Measurements from ENCODE around the gene RIMBP2.
"Not testable (repeated sequence)": the region's sequence is repeated elsewhere in the genome, so short reads cannot be mapped to it uniquely, and the experiment has no call there.

RIMBP2 gene

DNA sequence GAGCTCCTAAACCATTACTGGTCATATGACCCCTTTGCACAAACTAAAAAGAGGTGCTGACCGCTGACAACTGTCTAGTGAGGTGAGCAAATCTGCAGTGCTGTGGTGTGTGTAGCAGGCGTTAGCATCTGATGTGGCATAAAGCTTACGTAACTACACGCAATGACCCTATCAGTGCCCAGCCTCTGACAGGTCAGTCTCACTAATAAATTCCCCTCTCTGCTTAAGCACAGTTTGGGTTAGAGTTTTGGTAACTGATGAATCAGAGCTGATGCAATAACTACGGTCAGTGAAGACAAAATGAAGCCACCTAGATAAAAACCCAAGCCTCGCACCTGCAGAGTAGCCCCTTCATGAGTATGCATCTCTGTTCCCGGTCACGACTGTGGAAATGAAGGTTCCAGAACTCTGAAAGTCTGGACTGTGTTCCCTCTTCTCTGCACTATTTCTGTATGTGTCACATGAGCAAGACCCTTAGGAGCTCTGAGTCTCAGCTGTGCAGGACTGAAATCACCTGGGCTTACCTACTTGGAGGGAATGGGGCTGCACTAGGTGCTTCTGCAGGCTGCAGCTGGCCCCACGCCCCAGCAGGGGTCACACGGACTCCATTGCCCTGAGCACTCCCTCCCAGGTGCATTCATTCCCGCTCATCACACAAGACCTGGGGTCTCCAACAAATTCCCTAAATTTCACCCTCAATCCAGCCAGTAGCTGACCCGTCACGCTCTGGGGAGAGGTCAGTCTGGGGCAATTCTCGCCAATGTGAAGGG, 54.4 kb downstream of the RIMBP2 start:
- DNase-seq (ENCODE audit: low spot score) (no peak), FAIRE-seq (no peak)

DNA sequence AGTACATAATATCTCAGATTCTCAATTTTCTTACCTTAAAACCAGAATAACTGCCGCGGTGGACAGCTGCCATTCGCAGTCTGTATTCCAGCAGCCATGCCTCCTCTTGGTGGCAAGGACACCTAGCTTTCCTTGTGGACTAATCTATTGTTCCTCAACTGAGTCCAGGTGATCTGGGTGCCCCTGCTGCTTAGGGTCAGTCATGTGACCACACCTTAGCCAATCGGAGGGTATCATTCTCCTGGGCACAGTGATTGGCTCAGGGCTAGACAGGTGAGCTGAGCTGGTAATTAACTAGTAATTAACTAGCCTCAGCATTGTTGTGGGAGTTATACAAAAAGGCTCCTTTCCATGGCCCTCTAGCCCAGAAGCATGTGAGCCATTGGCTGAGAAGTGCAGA, 55.0 kb downstream of the RIMBP2 start:
- FAIRE-seq = no peak
- no peak for DNase-seq (ENCODE audit: low spot score)

GRCh38 chr12:130658145-130658911, 57.8 kb downstream of the RIMBP2 start:
- no peak for FAIRE-seq

GRCh38 chr12:130656411-130656810, 59.7 kb downstream of the RIMBP2 start:
- FAIRE-seq = no peak

More at GRCh38 chr12:130658145-130658911, 57.8 kb downstream of the RIMBP2 start:
- no peak for DNase-seq (ENCODE audit: low spot score)

DNA sequence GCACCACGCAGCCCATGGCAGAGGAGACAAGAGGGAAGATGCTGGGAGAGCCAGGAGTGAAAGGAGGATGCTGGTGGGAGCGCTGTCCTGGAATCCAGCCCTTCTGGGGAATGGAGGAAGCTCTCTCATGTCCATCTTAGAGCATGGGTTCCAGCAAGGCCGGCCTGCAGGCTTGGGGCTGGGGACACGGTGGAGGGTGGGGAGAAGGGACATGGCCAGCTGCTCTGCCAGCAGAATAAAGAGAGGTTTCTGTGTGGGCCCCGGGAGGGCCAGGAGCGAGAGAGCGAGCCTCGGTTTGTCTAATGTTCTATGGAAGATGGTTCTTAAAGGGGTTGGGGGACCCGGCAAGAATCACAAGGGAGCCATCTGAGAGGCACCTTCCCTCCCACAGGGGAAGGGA, 60.2 kb downstream of the RIMBP2 start:
- no peak for DNase-seq (ENCODE audit: low spot score)
- FAIRE-seq = no peak

More at GRCh38 chr12:130656411-130656810, 59.7 kb downstream of the RIMBP2 start:
- no peak for DNase-seq (ENCODE audit: low spot score)

GRCh38 chr12:130655010-130655409, 61.1 kb downstream of the RIMBP2 start:
- FAIRE-seq = no peak
- no peak for DNase-seq (ENCODE audit: low spot score)

DNA sequence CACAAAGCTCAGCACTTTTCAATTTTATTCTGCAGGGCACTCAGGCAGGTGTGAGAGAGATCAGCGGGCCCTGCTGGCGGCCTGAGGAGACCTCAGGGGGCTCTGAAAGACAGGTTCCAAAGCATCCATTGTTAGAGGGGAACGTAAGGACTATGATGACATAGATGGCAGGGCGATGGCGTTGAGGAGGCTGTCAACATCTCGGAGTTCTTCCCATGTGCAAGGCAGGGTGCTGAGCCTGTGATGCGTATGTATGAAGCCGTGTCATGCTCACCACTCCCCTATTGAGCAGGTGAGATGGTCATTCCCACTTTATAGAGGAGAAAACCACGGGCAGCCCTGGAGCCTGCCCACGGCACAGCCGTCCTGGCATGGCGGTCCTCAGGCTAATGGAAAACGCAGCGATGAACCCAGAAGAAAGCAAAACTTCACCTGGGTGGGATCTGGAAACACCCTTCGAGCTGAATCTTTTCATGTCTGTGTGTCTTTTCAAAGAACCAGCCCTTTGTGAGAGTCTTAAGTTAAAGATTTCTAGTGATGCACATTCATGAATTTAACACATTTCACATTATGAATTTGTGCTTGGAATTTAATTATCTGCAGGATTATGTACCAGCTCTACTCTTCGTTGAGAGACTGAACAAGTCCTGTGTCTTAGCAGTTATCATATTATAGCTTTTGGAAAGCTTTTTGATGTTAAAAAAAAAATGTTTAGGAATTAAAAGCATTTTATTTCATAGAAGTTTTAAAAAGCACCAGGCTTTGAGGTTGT, 64.7 kb downstream of the RIMBP2 start:
- no peak for FAIRE-seq
- no peak for DNase-seq (ENCODE audit: low spot score)

GRCh38 chr12:130650131-130650530, 66.0 kb downstream of the RIMBP2 start:
- FAIRE-seq (no peak), DNase-seq (ENCODE audit: low spot score) (no peak)

DNA sequence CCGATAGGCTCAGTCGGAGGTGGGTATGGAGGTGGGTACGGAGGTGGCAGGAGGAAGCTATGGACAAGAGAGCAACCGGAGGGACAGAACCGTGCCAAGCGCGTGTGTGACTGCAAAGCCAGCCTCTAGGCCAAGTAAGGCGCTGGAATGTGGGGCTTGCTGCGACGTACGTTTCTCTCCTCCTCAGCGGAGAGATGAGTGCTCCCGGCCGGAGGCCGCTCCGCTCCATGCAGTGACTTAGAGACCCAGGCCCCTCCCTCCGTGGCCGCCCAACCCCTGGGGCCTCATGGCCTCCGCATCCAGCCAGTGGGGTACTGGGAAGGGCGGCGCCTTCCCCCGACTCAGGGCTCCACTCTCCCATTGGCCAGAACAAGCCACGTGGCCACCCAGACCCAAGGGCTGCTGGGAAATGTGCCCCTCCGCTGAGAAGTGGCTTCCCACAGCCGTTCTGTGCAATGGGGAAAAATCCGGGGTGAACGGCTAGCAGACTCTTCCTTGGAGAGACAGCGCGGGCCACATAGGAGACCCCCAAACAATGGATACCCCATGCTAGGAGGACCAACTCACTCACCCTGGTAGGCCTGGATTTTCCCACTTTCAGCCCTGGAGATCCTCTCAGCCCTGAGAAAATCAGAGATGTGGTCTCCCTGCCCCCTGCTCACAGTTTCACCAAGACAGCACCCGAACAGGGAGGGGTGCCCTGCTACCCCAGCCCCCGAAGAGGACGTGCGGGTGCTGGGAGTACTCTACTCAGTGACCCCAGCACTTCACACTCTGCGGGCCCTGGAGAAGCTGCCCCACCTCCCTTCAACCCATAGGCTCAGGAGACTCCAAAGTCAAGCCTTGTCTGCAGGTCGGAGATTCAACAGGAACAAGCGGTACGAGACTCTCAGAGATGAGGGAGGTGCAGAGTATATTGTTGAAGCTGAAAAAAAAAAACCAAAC, 66.7 kb downstream of the RIMBP2 start:
- DNase-seq (ENCODE audit: low spot score) = no peak
- no peak for FAIRE-seq

GRCh38 chr12:130647814-130648213, 68.3 kb downstream of the RIMBP2 start:
- no peak for FAIRE-seq
- DNase-seq (ENCODE audit: low spot score) = no peak

GRCh38 chr12:130646716-130647370, 69.3 kb downstream of the RIMBP2 start:
- no peak for FAIRE-seq
- no peak for DNase-seq (ENCODE audit: low spot score)

- FAIRE-seq; DNase-seq (ENCODE audit: low spot score): not testable (repeated sequence)
These were observed 69.9 kb downstream of the RIMBP2 start for GRCh38 chr12:130646191-130646590.

- DNase-seq (ENCODE audit: low spot score) (no peak), FAIRE-seq (no peak)
These were observed 70.3 kb downstream of the RIMBP2 start for GRCh38 chr12:130645751-130646150.

- FAIRE-seq (no peak), DNase-seq (ENCODE audit: low spot score) (no peak)
These were observed 71.5 kb downstream of the RIMBP2 start for GRCh38 chr12:130644566-130644965.

DNA sequence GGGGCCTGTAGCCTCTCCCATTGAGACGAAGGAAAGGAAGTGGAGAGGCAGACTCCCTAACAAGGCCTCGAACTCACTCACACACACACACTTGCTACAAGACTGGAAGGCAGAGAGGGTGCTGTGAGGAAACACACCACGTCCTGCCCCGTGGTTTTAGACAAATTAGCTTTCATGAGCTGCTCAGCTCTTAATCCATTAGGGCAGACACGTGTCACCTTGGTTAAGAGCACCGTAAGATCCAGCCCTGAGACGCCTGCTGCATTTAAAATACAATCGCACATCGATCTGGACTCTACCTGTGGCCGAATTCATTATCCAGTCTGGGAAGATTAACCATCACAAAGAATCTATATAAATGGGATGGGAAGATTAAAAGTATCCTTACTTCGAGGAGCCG, 72.0 kb downstream of the RIMBP2 start:
- FAIRE-seq = no peak

GRCh38 chr12:130642856-130643255, 73.2 kb downstream of the RIMBP2 start:
- FAIRE-seq (no peak), DNase-seq (ENCODE audit: low spot score) (no peak)

More for the DNA sequence above, 72.0 kb downstream of the RIMBP2 start:
- DNase-seq (ENCODE audit: low spot score) = no peak

DNA sequence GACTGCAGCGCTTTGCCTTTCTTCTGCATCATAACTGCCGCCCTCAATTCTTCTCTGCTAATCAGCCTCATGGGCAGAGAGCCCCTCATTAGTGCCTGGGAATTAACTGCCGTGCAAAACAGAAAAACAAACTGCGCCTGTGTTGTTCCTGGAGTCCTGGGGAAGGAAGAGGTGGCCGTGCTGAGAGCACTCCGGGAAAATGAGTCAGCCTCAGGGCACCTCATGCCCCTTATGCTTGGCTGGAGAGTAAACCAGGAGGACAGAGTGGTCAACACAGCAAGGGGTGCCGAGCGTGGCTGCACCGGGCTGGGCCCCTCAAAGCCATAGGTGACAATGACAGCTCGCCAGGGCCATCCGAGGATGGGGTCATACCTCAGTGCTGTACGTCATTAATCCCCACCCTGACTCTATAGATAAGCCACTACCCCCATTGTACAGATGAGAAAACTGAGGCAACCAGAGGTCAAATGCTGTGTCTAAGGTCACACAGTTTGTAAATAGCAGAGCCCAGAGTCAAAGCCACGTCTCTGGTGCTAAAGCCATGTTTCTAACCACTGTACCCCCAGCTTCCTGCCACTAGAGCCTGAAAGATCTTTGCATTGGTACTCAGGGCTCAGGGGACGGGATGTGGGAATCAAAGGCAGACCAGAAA, 74.4 kb downstream of the RIMBP2 start:
- FAIRE-seq = no peak

DNA sequence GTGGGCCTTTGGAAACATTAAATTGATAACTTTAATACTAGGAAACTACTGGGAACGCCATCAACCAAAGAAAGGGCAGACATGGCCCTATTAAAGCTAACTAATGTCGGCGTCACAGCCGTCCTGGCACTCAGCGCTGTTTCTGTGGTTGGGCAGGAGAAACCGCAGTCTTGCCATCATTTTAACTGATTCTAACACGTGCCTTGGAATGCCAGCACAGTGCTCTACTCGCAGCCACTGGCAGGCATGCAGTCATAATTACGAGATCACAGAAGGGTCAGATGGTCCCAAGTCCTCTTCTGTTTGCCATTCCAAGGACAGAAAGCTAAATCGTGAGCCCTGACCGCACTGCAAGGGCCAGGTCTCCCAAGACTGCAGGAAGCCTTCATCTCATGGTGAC, 75.2 kb downstream of the RIMBP2 start:
- DNase-seq (ENCODE audit: low spot score) = no peak
- FAIRE-seq = no peak

More for the DNA sequence above, 74.4 kb downstream of the RIMBP2 start:
- DNase-seq (ENCODE audit: low spot score) = no peak

DNA sequence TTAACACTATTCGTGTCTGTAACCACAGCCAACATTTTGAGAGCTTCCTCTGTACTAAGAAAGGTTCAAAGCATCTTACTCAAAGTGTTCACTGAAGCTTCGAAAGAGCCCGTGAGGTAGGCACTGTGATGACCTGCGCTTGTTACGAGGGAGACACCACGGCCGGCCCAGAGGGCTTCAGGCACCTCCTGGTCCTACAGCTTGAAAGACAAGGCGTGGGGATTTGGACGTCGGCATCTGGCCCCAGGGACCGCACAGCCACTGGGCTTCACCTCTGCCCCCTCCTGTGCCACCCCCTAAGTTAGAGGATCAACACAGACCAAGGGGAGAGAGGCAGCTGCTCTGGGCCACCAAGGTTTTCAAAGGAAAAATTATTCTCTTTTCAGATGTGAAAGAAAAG, 75.6 kb downstream of the RIMBP2 start:
- FAIRE-seq (no peak), DNase-seq (ENCODE audit: low spot score) (no peak)
